Peyer's patch (tissue), 4 donors: ENCODE results near the gene OR2AT4. TPM values are rescaled to one million over a fixed set of nuclear protein-coding genes. Genes with fewer than 3 reads are reported as not detected.

Source experiments
- DNase-seq, 3 donors: peaks; one replicate each; pipeline ENCODE4 v3.0.0-alpha.2; 2017 to 2019
- H3K27ac ChIP-seq, 4 donors: fragments of 200-600 bp; sonication (generic); one replicate each; pipeline ENCODE4 v1.5.1; 2016 to 2019
- H3K27me3 ChIP-seq, 2 donors: fragments of 200-600 bp; sonication (generic); one replicate each; pipeline ENCODE4 v1.5.1; 2019
- H3K36me3 ChIP-seq, 3 donors: fragments of 200-600 bp; sonication (generic); one replicate each; pipeline ENCODE4 v1.5.1; 2016 to 2019
- H3K4me1 ChIP-seq, 4 donors: fragments of 200-600 bp; sonication (generic); one replicate each; pipeline ENCODE4 v1.5.1; 2016 to 2019
- H3K4me3 ChIP-seq, 4 donors: fragments of 200-600 bp; sonication (generic); 1 replicate in 3 of 4; 2 replicates in 1 of 4; pipeline ENCODE4 v1.5.1; 2016 to 2019; ENCODE audit warnings: mild to moderate bottlenecking in 1 of 4
- H3K9me3 ChIP-seq, 4 donors: fragments of 200-600 bp; sonication (generic); one replicate each; pipeline ENCODE4 v1.5.1; 2016 to 2019; ENCODE audit warnings: mild to moderate bottlenecking in 1 of 4
- POLR2A ChIP-seq, 2 donors: fragments of 450-650 bp; IDR thresholded peaks; one replicate each; pipeline ENCODE4 v1.5.1; 2017; ENCODE audit warnings: antibody characterized with exemption in 2 of 2, mild to moderate bottlenecking in 2 of 2, moderate library complexity in 2 of 2
- total RNA-seq, 4 donors: library from RNA; depleted of rRNA; stranded (reverse); fragments of >200 nt; gene quantifications; one replicate each; pipeline ENCODE4 v1.1.0, GENCODE V29; 2016
- TF ChIP-seq, protein P1 (sequence below), 6 experiments: fragments of 450-650 bp in 4 of 6; fragments of 200-600 bp in 2 of 6; sonication (generic) in 1 of 6; IDR thresholded peaks; one replicate each; pipeline ENCODE4 v1.5.1; 2017 to 2019; ENCODE audit warnings: antibody characterized with exemption in 6 of 6, mild to moderate bottlenecking in 3 of 6, moderate library complexity in 1 of 6

Gene OR2AT4
- total RNA-seq, 4 donors from 2014 or later = not detected

DNA sequence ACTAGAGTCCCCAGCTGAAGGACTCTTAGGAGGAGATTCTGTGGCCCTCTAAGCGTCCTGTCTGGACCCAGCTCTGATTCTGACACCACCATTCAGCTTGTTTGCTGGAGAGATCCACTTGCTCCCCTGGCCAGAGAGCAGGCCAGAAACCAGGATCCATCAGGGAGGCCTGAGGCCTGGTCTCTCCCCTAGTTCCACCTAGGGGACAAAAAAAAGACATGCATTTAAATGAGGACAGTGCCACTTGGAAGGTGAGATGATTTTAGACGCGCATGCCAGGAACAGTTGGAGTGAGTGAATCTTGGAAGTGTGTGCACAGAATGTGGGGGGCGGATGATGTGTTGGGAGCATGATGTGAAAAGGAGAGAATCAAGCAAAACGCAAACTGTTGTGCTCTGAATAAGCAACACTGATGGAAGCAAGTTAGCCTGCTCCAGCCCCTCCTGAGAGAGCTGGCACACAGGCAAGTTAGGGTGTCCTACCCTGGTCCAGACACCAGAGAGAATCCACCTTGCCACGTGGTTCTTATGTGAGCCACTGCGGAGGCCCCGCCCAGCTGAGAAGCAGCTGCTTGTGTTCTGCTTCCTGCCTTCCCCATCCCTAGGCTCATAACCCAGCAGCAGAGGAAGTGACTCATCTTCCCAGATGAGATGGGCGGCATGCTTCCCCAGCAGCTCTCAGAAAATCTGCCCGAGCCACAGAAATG, 46.2 kb upstream of the OR2AT4 start:
- DNase-seq = peak; percentile 70 to 89 (median 74)
- peaks cover 0 to 45% (median 5%) of the 10 kb centered on the region in 4 donors for H3K4me1 ChIP-seq
- no peaks in the 10 kb centered on the region for H3K36me3 ChIP-seq
- no peaks in the 10 kb centered on the region for H3K27me3 ChIP-seq
- H3K4me3 ChIP-seq = no peak overlapping the region
- no peaks in the 10 kb centered on the region for H3K9me3 ChIP-seq
- H3K27ac ChIP-seq = peak overlapping the region in 3 of 4 donors; percentile 4 to 48 (median 46)
- TF ChIP-seq, protein P1, sequence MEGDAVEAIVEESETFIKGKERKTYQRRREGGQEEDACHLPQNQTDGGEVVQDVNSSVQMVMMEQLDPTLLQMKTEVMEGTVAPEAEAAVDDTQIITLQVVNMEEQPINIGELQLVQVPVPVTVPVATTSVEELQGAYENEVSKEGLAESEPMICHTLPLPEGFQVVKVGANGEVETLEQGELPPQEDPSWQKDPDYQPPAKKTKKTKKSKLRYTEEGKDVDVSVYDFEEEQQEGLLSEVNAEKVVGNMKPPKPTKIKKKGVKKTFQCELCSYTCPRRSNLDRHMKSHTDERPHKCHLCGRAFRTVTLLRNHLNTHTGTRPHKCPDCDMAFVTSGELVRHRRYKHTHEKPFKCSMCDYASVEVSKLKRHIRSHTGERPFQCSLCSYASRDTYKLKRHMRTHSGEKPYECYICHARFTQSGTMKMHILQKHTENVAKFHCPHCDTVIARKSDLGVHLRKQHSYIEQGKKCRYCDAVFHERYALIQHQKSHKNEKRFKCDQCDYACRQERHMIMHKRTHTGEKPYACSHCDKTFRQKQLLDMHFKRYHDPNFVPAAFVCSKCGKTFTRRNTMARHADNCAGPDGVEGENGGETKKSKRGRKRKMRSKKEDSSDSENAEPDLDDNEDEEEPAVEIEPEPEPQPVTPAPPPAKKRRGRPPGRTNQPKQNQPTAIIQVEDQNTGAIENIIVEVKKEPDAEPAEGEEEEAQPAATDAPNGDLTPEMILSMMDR (IDR thresholded peaks at IDR 0.05) = peak in 2 of 6 experiments; percentile 5 to 16
- peak in 1 of 2 donors; percentile 17 for TF ChIP-seq POLR2A (IDR thresholded peaks at IDR 0.05)

DNA sequence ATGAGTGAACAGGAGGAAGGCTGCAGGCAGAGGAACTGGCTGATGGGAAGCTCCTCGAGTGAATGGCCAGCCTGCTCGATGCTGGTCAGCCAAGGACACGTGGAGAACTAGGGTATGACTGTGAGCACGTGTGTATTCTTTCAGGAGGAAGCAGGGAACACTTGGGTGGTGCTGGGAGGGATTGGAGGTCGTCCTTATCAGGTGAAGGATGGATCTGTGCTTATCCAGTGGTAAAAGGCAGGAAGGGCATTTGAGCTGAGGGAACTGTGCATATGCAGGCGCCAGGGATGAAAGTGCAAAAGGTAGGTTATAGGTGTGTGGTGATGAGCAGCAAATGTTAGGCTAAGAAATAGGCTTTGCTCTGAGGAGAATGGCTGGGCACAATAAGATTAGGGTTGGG, 44.5 kb upstream of the OR2AT4 start:
- no peak overlapping the region for H3K4me3 ChIP-seq
- H3K27ac ChIP-seq = no peak overlapping the region
- no peaks in the 10 kb centered on the region for H3K27me3 ChIP-seq
- no peaks in the 10 kb centered on the region for H3K36me3 ChIP-seq
- no peak for TF ChIP-seq POLR2A (IDR thresholded peaks at IDR 0.05)
- no peaks in the 10 kb centered on the region for H3K9me3 ChIP-seq
- DNase-seq = no peak
- peaks cover 0 to 30% (median 5%) of the 10 kb centered on the region in 4 donors for H3K4me1 ChIP-seq

DNA sequence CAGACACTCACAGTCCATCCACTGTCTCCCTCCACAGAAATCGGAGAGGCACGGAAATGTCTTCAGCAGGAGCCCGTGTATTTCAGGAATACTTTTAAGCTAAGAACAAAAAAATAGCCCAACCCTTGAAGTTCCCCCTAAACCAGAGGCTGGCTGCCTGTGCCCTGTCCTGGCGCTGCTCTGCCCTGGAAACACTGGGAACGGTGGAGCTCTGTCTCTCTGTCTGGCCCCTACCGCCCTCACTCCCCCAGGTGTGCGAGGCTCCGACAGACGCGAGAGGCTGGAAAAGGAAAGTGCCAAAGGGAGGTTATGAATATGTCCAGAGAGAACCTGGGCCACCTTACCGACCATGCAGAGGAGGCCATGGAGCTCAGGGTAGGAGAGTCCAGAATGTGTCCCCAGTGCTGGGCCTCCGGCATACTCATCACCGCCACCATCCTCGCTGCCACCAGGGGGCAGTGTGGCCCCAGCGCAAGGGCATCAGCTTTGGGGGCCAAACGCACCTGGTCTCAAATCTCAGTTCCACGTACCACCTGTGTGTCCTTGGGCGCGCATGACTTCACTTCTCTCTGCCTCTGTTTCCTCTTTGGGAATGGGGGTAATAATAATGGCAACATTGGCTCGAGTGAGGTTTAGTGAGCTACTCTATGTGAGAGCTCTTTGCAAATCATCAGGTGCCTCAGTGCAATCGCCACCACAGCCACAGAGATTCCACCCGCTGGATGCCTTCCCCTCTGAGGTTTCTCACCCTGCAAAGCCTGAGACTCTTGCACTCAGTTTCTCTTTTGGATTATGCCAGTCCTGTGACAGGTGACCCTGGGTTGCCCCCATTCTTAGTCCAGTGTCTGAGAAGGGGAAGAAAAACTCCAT, 43.8 kb upstream of the OR2AT4 start:
- H3K27me3 ChIP-seq = no peaks in the 10 kb centered on the region
- peak; percentile 74 to 90 (median 83) for DNase-seq
- no peaks in the 10 kb centered on the region for H3K9me3 ChIP-seq
- TF ChIP-seq, protein P1 (IDR thresholded peaks at IDR 0.05) = peak; percentile 73 to 96 (median 92)
- no peak for TF ChIP-seq POLR2A (IDR thresholded peaks at IDR 0.05)
- no peak overlapping the region for H3K27ac ChIP-seq
- no peak overlapping the region for H3K4me3 ChIP-seq
- no peaks in the 10 kb centered on the region for H3K36me3 ChIP-seq
- peaks cover 0 to 24% (median 5%) of the 10 kb centered on the region in 4 donors for H3K4me1 ChIP-seq

GRCh38 chr11:75135651-75136050, 39.0 kb upstream of the OR2AT4 start:
- no peaks in the 10 kb centered on the region for H3K36me3 ChIP-seq
- TF ChIP-seq, protein P1 (IDR thresholded peaks at IDR 0.05) = no peak
- no peak for TF ChIP-seq POLR2A (IDR thresholded peaks at IDR 0.05)
- no peaks in the 10 kb centered on the region for H3K27me3 ChIP-seq
- H3K9me3 ChIP-seq = no peaks in the 10 kb centered on the region
- DNase-seq = no peak
- H3K4me3 ChIP-seq = no peak overlapping the region
- no peaks in the 10 kb centered on the region for H3K4me1 ChIP-seq
- no peak overlapping the region for H3K27ac ChIP-seq

- Histone ChIP-seq H3K4me1 (no peaks in the 10 kb centered on the region), H3K27me3 (no peaks in the 10 kb centered on the region), H3K4me3 (no peak overlapping the region), H3K36me3 (no peaks in the 10 kb centered on the region), H3K27ac (no peak overlapping the region), H3K9me3 (no peaks in the 10 kb centered on the region)
- no peak for DNase-seq
- no peak for TF ChIP-seq POLR2A (IDR thresholded peaks at IDR 0.05)
- TF ChIP-seq, protein P1 (IDR thresholded peaks at IDR 0.05) = no peak
Measured at GRCh38 chr11:75135021-75135650, 38.5 kb upstream of the OR2AT4 start.
